Activated naive CD4-positive, alpha-beta T cell treated with anti-CD3 and anti-CD28 coated beads, Interleukin-2, amount 50 U/mL, for 24 hours (primary cell): ENCODE measurements around the gene SRRT.

ENCODE experiments used
- H3K27ac Mint-ChIP-seq: one replicate; pipeline ENCODE4 v1.8.0; 2021; ENCODE audit warnings: mild to moderate bottlenecking, mixed read lengths
- H3K27me3 Mint-ChIP-seq: one replicate; pipeline ENCODE4 v1.8.0; 2021; ENCODE audit warnings: mixed read lengths
- H3K36me3 Mint-ChIP-seq: one replicate; pipeline ENCODE4 v1.8.0; 2021; ENCODE audit warnings: mixed read lengths
- H3K4me1 Mint-ChIP-seq: one replicate; pipeline ENCODE4 v1.8.0; 2021; ENCODE audit warnings: mixed read lengths
- H3K4me3 Mint-ChIP-seq: one replicate; pipeline ENCODE4 v1.8.0; 2021; ENCODE audit warnings: mild to moderate bottlenecking, mixed read lengths
- H3K9me3 Mint-ChIP-seq: one replicate; pipeline ENCODE4 v1.8.0; 2021; ENCODE audit warnings: mixed read lengths

SRRT gene

DNA sequence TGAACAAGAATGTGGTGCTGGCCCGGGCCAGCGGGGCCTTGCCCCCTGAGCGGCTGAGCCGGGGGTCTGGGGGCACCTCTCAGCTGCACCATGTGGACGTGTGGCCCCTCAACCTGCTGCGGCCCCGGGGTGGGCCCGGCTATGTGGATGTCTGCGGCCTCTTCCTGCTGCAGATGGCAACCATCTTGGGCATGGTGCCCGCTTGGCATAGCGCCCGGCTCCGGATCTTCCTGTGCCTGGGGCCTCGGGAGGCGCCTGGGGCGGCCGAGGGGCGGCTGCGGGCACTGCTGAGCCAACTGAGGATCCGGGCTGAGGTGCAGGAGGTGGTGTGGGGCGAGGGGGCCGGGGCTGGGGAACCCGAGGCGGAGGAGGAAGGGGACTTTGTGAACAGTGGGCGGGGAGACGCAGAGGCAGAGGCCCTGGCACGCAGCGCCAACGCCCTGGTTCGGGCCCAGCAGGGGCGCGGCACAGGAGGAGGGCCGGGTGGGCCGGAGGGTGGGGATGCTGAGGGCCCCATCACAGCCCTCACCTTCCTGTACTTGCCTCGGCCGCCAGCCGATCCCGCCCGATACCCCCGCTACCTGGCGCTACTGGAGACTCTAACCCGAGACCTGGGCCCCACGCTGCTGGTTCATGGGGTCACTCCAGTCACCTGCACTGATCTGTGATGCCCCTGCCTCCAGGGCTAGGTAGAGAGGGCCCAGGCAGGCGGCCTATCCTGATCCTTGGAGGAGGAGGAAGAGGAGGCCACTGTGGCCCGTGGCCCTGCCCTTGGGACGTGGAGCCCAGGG is 8.8 kb upstream of the SRRT start:
- H3K36me3 Mint-ChIP-seq, result peaks cover 4% of the 10 kb centered on the region
- peak overlapping the region; percentile 91 for H3K4me3 Mint-ChIP-seq
- peaks cover 15% of the 10 kb centered on the region for H3K4me1 Mint-ChIP-seq
- H3K9me3 Mint-ChIP-seq, result no peaks in the 10 kb centered on the region
- H3K27ac Mint-ChIP-seq, result peak overlapping the region; percentile 41
- no peaks in the 10 kb centered on the region for H3K27me3 Mint-ChIP-seq

DNA sequence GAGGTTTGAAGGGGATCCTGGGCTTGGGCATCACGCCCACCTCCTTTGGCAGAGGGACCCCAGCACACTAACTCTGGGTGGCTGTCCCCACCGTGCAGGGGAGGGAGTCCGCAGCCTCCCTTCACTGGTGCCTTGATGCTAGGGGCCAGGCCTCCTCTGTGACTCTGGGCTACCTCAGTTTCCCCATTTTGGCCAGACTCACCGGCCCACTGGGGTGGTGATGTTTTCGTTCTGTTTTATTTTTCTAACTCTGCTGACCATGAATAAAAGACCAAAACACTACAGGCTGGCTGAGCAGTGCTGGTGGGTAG is 8.2 kb upstream of the SRRT start:
- peak overlapping the region; percentile 99 for H3K27ac Mint-ChIP-seq
- no peaks in the 10 kb centered on the region for H3K27me3 Mint-ChIP-seq
- H3K4me3 Mint-ChIP-seq, result peak overlapping the region; percentile 91
- peaks cover 6% of the 10 kb centered on the region for H3K36me3 Mint-ChIP-seq
- H3K4me1 Mint-ChIP-seq, result peaks cover 15% of the 10 kb centered on the region
- H3K9me3 Mint-ChIP-seq, result no peaks in the 10 kb centered on the region

DNA sequence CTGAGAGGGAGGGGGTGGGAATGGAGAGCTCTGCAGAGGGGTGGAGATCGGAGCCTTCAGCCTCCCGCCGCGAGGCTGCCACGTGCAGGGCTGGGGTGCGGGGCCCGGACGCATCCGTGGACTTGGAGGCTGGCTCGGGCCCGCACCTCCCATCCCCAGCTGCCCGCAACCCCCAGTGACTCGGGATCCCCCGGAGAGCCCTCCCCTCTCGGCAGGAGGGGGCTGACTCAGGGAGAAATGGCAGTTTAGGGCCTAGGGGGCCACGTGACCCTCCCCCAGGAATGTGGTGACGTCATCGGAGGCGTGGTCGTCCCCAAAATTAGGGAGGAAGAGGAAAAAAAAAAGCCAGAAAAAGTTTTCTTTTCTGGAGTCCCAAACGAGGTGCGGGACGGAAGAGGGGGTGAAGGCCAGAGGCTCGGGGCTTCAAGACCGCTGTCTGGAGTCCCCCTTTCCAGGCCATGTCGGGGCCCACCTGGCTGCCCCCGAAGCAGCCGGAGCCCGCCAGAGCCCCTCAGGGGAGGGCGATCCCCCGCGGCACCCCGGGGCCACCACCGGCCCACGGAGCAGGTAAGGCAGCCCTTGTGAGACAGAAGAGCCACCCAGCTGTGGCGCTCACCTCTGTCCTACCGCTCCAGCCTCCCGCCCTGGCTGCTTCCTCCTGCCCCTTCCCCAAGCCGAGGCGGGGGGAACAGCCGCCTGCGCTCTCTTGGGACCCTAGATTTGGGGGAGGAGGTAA is 7.7 kb upstream of the SRRT start, which contains the start of gene TRIP6:
Gene TRIP6 (plus strand): TSS at position 348 of the 736 bp plus-strand sequence. CDS start 111 bp downstream, at position 459.
- Mint-ChIP-seq H3K9me3 (no peaks in the 10 kb centered on the region), H3K36me3 (peaks cover 7% of the 10 kb centered on the region), H3K27me3 (no peaks in the 10 kb centered on the region), H3K4me1 (peaks cover 15% of the 10 kb centered on the region), H3K4me3 (peak within 1 kb of the TSS; percentile 91), H3K27ac (peak within 1 kb of the TSS; percentile 99)

DNA sequence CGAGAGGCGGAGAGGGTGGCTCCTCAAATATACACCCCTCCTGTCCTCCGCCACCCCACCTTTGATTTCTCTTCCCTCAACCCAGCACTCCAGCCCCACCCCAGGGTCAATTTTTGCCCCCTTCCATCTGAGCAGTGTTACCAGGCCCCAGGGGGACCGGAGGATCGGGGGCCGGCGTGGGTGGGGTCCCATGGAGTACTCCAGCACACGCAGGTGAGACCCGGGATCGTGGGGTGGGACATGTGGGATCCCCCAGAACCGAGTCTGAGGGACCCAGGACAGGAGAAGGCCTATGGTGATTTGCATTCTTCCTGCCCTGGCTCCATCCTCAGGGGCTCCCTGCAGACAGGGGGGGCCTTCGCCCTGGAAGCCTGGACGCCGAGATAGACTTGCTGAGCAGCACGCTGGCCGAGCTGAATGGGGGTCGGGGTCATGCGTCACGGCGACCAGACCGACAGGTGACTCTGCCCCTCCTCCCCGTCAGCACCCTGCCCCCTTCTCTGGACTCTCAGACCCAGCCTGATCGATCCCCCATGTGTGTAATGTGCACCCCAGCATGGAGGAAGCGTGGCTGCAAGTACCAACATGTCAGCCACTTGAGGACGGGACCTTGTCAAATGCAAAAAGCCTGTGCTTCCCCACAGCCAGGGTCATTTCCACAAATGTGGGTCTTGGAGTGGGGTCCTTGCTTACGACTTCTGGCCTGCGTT is 7.0 kb upstream of the SRRT start:
- H3K27me3 Mint-ChIP-seq, result no peaks in the 10 kb centered on the region
- peaks cover 2% of the 10 kb centered on the region for H3K36me3 Mint-ChIP-seq
- H3K27ac Mint-ChIP-seq, result peak overlapping the region; percentile 81
- peak overlapping the region; percentile 67 for H3K4me3 Mint-ChIP-seq
- peaks cover 15% of the 10 kb centered on the region for H3K4me1 Mint-ChIP-seq
- no peaks in the 10 kb centered on the region for H3K9me3 Mint-ChIP-seq

DNA sequence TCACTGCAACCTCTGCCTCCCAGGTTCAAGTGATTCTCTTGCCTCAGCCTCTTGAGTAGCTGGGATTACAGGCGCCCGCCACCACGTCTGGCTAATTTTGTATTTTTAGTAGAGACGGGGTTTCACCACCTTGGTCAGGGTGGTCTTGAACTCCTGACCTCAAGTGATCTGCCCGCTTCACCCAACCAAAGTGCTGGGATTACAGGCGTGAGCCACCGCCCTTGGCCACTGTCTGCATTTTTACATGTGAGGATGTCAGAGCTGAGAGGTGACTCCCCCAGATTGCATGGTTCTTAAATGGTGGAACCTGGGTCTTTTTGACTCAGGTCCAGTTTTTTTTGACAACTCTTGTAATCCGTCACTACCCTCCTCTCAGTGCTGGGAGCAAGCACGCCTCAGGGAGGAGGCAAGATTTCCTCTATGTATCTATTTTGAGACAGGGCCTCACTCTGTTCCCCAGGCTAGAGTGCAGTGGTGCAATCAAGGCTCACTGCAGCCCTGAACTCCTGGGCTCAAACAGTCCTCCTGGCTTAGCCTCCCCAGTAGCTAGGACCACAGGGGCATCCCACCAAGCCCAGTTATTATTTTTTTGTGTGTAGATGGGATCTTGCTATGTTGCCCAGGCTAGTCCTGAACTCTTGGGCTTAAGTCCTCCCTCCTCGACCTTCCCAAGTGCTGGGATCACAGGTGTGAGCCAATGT is 1.2 kb upstream of the SRRT start:
- Mint-ChIP-seq H3K27me3 (no peaks in the 10 kb centered on the region), H3K4me3 (peak overlapping the region; percentile 99), H3K36me3 (peaks cover 20% of the 10 kb centered on the region), H3K9me3 (no peaks in the 10 kb centered on the region), H3K27ac (peak overlapping the region; percentile 99), H3K4me1 (peaks cover 39% of the 10 kb centered on the region)

DNA sequence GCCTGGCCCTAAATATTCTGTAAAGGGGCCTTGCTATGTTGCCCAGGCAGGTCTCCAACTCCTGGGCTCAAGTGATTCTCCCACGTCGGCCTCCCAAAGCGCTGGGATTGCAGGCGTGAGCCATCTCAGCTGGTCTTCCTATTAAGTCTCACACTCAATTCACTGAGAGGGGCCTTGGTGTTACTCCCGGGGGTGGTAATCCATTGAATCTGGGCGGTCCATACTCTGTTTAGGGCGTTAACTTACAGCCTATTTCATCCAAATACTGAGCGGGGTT is 665 bp upstream of the SRRT start:
- peak overlapping the region; percentile 99 for H3K4me3 Mint-ChIP-seq
- peaks cover 44% of the 10 kb centered on the region for H3K4me1 Mint-ChIP-seq
- no peaks in the 10 kb centered on the region for H3K9me3 Mint-ChIP-seq
- peaks cover 22% of the 10 kb centered on the region for H3K36me3 Mint-ChIP-seq
- H3K27me3 Mint-ChIP-seq, result no peaks in the 10 kb centered on the region
- H3K27ac Mint-ChIP-seq, result peak overlapping the region; percentile 99

DNA sequence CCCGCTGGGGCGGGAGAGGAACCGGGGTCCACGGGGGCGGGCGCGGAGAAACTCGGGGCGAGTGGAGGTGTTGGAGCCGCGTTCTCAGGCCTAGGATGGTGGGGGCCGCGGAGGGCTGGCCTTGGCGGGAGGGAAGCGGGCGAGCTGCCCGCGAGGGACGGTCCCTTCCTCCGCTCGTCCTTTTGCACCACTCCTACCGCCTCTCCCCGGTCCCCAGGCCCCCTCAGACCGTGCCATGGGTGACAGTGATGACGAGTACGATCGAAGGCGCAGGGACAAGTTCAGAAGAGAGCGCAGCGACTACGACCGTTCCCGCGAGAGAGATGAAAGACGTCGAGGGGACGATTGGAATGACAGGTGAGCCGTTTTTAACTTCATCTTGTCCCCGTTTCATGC is 451 bp downstream of the SRRT start:
- Mint-ChIP-seq H3K9me3 (no peaks in the 10 kb centered on the region), H3K36me3 (peaks cover 22% of the 10 kb centered on the region), H3K27me3 (no peaks in the 10 kb centered on the region), H3K4me3 (peak overlapping the region; percentile 99), H3K27ac (peak overlapping the region; percentile 88), H3K4me1 (peaks cover 53% of the 10 kb centered on the region)

DNA sequence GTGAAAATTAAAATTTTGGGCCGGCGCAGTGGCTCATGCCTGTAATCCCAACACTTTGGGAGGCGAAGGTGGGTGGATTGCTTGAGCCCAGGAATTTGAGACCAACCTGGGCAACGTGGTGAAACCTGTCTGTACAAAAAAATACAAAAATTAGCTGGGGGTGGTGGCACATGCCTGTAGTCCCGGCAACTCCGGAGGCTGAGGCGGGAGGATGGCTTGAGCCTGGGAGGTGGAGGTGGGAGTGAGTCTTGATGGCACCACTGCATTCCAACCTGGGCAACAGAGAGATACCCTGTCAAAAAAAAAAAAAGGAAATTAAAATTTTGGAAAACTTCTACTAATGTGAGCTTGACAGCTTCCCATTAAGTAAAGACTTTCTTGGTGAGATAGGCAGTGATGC is 3.1 kb downstream of the SRRT start:
- peaks cover 57% of the 10 kb centered on the region for H3K4me1 Mint-ChIP-seq
- no peaks in the 10 kb centered on the region for H3K27me3 Mint-ChIP-seq
- no peaks in the 10 kb centered on the region for H3K9me3 Mint-ChIP-seq
- no peak overlapping the region for H3K27ac Mint-ChIP-seq
- H3K36me3 Mint-ChIP-seq, result peaks cover 24% of the 10 kb centered on the region
- peak overlapping the region; percentile 54 for H3K4me3 Mint-ChIP-seq

DNA sequence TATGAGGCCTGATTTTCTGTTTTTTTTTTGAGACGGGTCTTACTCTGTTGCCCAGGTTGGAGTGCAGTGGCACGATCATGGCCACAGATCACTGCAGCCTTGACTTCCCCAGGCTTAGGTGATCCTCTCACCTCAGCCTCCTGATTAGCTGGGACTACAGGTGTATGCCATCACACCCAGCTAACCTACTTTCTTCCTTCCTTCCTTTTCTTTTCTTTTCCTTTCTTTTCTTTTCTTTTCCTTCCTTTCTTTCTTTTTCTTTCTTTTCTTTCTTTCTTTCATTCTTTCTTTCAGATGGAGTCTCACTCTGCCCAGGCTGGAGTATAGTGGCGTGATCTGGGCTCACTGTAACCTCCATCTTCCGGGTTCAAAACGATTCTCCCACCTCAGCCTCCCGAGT is 3.8 kb downstream of the SRRT start:
- no peaks in the 10 kb centered on the region for H3K27me3 Mint-ChIP-seq
- peak overlapping the region; percentile 73 for H3K27ac Mint-ChIP-seq
- H3K4me3 Mint-ChIP-seq, result peak overlapping the region; percentile 45
- H3K9me3 Mint-ChIP-seq, result no peaks in the 10 kb centered on the region
- H3K4me1 Mint-ChIP-seq, result peaks cover 57% of the 10 kb centered on the region
- H3K36me3 Mint-ChIP-seq, result peaks cover 26% of the 10 kb centered on the region

DNA sequence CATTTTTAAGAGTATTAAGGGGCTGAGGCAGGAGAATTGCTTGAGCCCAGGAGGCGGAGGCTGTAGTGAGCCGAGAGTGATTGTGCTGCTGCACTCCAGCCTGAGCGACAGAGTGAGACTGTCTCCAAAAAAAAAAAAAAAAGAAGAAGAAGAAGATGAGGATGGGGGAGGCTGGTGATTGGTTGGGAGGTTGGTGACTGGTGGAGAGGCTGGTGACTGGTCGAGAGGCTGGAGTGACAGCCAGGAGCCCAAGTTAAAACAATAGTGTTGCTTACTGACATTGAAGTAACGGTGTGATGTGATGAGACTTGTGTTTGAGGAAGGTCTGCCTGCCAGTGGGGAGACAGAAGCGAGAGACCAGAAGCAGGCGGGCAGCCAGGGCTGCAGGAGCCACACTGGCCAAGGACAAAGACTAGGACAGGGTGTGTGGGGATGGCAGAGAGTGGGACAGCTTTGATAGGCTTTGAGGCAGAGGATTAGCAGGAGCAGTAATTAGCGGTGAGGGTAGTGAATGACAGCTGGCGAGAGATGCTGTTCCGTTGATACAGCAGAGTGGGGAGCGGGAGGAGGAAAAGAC is 4.9 kb downstream of the SRRT start:
- no peaks in the 10 kb centered on the region for H3K27me3 Mint-ChIP-seq
- H3K4me3 Mint-ChIP-seq, result no peak overlapping the region
- H3K36me3 Mint-ChIP-seq, result peaks cover 24% of the 10 kb centered on the region
- peaks cover 47% of the 10 kb centered on the region for H3K4me1 Mint-ChIP-seq
- H3K9me3 Mint-ChIP-seq, result no peaks in the 10 kb centered on the region
- H3K27ac Mint-ChIP-seq, result peak overlapping the region; percentile 27

DNA sequence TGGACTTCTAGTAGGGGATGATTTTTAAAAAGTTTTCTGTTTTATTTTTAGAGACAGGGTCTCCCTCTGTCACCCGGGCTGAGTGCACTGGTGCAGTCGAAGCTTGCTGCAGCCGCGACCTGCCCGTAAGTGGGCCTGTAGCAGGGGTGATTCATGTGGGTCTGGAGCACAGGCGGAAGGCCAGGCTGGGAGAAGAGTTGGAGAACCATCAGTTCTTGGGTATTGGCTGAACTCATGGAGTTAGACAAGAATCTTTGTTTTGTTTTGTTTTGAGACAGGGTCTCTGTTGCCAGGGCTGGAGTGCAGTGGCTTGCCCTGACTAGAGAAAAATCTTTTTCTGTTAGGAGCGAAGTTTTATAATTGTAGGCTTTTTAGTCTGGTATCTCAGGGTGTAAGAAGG is 5.7 kb downstream of the SRRT start:
- peaks cover 22% of the 10 kb centered on the region for H3K36me3 Mint-ChIP-seq
- H3K4me1 Mint-ChIP-seq, result peaks cover 42% of the 10 kb centered on the region
- no peaks in the 10 kb centered on the region for H3K27me3 Mint-ChIP-seq
- H3K27ac Mint-ChIP-seq, result peak overlapping the region; percentile 76
- H3K9me3 Mint-ChIP-seq, result no peaks in the 10 kb centered on the region
- no peak overlapping the region for H3K4me3 Mint-ChIP-seq

DNA sequence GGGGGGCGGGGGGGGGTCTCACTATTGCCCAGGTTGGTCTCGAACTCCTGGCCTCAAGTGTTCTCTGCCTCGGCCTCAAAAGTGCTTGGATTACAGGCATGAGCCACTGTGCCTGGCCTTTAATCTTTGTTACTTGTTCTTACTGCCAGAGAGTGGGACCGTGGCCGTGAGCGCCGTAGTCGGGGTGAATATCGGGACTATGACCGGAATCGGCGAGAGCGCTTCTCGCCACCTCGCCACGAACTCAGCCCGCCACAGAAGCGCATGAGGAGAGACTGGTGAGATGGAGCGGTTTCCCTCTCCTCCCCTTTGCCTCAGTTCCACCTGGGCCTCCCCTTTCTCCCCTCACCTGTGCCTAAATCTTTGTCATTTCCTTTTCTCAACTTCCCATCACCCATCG is 6.2 kb downstream of the SRRT start:
- H3K27ac Mint-ChIP-seq, result no peak overlapping the region
- H3K4me3 Mint-ChIP-seq, result no peak overlapping the region

DNA sequence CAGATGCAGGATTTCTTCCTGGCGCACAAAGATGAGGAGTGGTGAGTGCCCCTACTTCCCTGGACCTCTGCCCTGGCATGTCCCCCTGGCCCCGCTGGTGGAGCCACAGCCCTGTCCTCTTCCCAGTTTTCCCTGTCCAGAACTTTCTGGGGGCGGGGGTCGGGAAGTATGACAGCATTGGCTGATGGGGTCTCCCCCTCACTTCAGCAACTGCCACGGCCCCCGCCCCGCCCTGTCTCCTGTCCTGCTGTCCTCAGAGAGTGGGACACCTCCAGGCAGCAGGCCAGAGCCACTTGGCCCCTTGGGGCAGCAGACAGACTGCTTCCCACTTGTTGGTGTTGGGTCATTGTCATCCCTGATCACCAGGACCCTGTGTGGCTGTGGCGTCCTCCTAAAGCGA is 7.3 kb downstream of the SRRT start:
- H3K36me3 Mint-ChIP-seq, result peaks cover 31% of the 10 kb centered on the region
- no peak overlapping the region for H3K27ac Mint-ChIP-seq
- no peaks in the 10 kb centered on the region for H3K27me3 Mint-ChIP-seq
- H3K9me3 Mint-ChIP-seq, result no peaks in the 10 kb centered on the region
- H3K4me1 Mint-ChIP-seq, result peaks cover 40% of the 10 kb centered on the region
- H3K4me3 Mint-ChIP-seq, result no peak overlapping the region

More for the DNA sequence above, 6.2 kb downstream of the SRRT start:
- Mint-ChIP-seq H3K27me3 (no peaks in the 10 kb centered on the region), H3K36me3 (peaks cover 25% of the 10 kb centered on the region), H3K9me3 (no peaks in the 10 kb centered on the region), H3K4me1 (peaks cover 39% of the 10 kb centered on the region)

DNA sequence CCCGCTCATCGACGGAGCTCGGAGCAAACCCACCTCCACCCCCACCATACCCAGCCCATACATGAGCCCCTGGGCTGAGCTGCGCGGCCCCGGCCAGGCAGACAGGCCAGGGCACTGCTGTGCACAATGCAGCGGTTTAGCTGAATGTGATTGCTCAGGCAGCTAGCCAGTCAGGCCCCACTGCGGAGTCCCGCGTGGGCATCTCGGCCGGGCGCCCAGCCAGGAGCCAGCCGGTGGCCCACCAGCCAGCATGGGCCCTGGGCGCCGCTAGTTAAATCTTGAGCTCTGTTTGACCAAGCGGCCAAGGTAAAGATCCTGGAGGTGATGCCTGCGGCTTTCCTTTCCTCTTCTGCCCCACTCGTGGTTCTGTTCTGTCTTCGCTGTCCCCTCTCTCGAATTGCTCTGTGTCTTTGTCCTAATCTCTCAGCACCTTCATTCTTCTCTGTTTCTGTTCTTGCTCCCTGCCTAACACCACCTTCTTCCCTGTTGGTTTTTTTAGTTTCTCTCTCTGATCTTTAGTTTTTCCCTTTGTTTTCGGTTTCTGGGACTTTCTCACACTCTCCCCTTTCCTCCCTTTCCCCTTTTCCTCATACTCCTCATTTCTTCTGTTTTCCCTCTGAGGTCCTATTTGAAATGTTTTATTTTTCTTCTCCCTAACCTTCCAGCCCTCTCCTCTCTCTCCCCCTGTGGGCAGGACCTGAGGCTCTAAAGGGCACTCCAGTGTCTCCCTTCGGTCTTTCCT is 8.1 kb downstream of the SRRT start:
- H3K4me1 Mint-ChIP-seq, result peaks cover 42% of the 10 kb centered on the region
- H3K27me3 Mint-ChIP-seq, result no peaks in the 10 kb centered on the region
- no peaks in the 10 kb centered on the region for H3K9me3 Mint-ChIP-seq
- peaks cover 37% of the 10 kb centered on the region for H3K36me3 Mint-ChIP-seq
- H3K27ac Mint-ChIP-seq, result peak overlapping the region; percentile 2
- no peak overlapping the region for H3K4me3 Mint-ChIP-seq
